GM18507 (cell line): ENCODE results near the gene ERCC2.
A peak's percentile ranks its signal among the peaks of the same experiment; 100 is the strongest.
"Not testable (repeated sequence)": the region's sequence is repeated elsewhere in the genome, so short reads cannot be mapped to it uniquely, and the experiment has no call there.

Source experiments
- DNase-seq: peaks from one replicate; pipeline ENCODE4 v3.0.0; 2011; ENCODE audit warnings: low read depth; ENCODE audit not compliant: insufficient read length; ENCODE audit errors: extremely low spot score
- FAIRE-seq: peaks from 2 replicates; lab custom pipeline; 2011; peaks lifted over from hg19 to GRCh38; lab: Jason Lieb, UNC

Gene ERCC2

GRCh38 chr19:45342911-45343310 lies 27.5 kb downstream of the ERCC2 start:
- FAIRE-seq (no peak), DNase-seq (no peak)

GRCh38 chr19:45340899-45341453 lies 29.4 kb downstream of the ERCC2 start:
- DNase-seq (no peak), FAIRE-seq (peak; percentile 12)

- DNase-seq (peak; percentile 23), FAIRE-seq (no peak)
These were observed 30.0 kb downstream of the ERCC2 start, which contains the start of gene KLC3 for GRCh38 chr19:45340232-45340898. Gene KLC3, plus strand, starts transcription at chr19:45340750. Its CDS starts 4,792 bp downstream, at chr19:45345542.

GRCh38 chr19:45339629-45340028 lies 30.7 kb downstream of the ERCC2 start:
- DNase-seq (no peak), FAIRE-seq (no peak)

GRCh38 chr19:45336696-45337251 lies 33.6 kb downstream of the ERCC2 start:
- DNase-seq, result no peak
- no peak for FAIRE-seq

GRCh38 chr19:45334881-45335280 lies 35.5 kb downstream of the ERCC2 start:
- DNase-seq, FAIRE-seq: not testable (repeated sequence)

- DNase-seq (no peak), FAIRE-seq (no peak)
These were observed 36.6 kb downstream of the ERCC2 start for GRCh38 chr19:45333609-45334303.

GRCh38 chr19:45331411-45331810 lies 39.0 kb downstream of the ERCC2 start:
- FAIRE-seq (no peak), DNase-seq (no peak)

- FAIRE-seq (no peak), DNase-seq (no peak)
These were observed 42.8 kb downstream of the ERCC2 start for GRCh38 chr19:45327404-45328143.

- no peak for DNase-seq
- no peak for FAIRE-seq
These were observed 45.9 kb downstream of the ERCC2 start for GRCh38 chr19:45324349-45324907.

- FAIRE-seq, result no peak
- DNase-seq, result no peak
These were observed 46.7 kb downstream of the ERCC2 start for GRCh38 chr19:45323671-45324081.

- DNase-seq, result no peak
These were observed 47.6 kb downstream of the ERCC2 start, which contains the start of gene CKM for GRCh38 chr19:45322744-45323281. Gene CKM, minus strand, starts transcription at chr19:45322875. Its CDS starts 3,162 bp downstream, at chr19:45319713.

GRCh38 chr19:45322311-45322710 lies 48.1 kb downstream of the ERCC2 start:
- FAIRE-seq, result no peak
- no peak for DNase-seq

More at GRCh38 chr19:45322744-45323281, 47.6 kb downstream of the ERCC2 start, which contains the start of gene CKM:
- FAIRE-seq, result no peak

- DNase-seq (no peak), FAIRE-seq (no peak)
These were observed 48.5 kb downstream of the ERCC2 start for GRCh38 chr19:45321848-45322247.

- FAIRE-seq (no peak), DNase-seq (no peak)
These were observed 49.2 kb downstream of the ERCC2 start for GRCh38 chr19:45320997-45321775.

GRCh38 chr19:45315304-45315703 lies 55.1 kb downstream of the ERCC2 start:
- DNase-seq (no peak), FAIRE-seq (no peak)

GRCh38 chr19:45314708-45315245 lies 55.6 kb downstream of the ERCC2 start:
- no peak for DNase-seq
- no peak for FAIRE-seq

GRCh38 chr19:45312285-45312684 lies 58.1 kb downstream of the ERCC2 start:
- not testable (repeated sequence) for DNase-seq, FAIRE-seq
